Rectal smooth muscle tissue (tissue), 1 donor: ENCODE data around the gene MTA2.
"Not testable (repeated sequence)": the region's sequence is repeated elsewhere in the genome, so short reads cannot be mapped to it uniquely, and the experiment has no call there.

Experiments used
- H3K27ac ChIP-seq: one replicate; pipeline ENCODE4 v1.7.0; 2013; ENCODE audit warnings: low read depth, low read length, inconsistent platforms
- H3K27me3 ChIP-seq: one replicate; pipeline ENCODE4 v1.7.0; 2013; ENCODE audit warnings: low read length; ENCODE audit not compliant: control insufficient read depth, insufficient read depth
- H3K36me3 ChIP-seq: one replicate; pipeline ENCODE4 v1.7.0; 2013; ENCODE audit warnings: low read length; ENCODE audit not compliant: control insufficient read depth, insufficient read depth
- H3K4me1 ChIP-seq: one replicate; pipeline ENCODE4 v1.7.0; 2013; ENCODE audit warnings: low read length; ENCODE audit not compliant: control insufficient read depth, insufficient read depth
- H3K4me3 ChIP-seq: one replicate; pipeline ENCODE4 v1.7.0; 2013; ENCODE audit warnings: low read length
- H3K9ac ChIP-seq: one replicate; pipeline ENCODE4 v1.7.0; 2013; ENCODE audit warnings: low read length

MTA2 gene

GRCh38 chr11:62627713-62628112 is 26.0 kb upstream of the MTA2 start:
- Histone ChIP-seq H3K27ac (no peak overlapping the region), H3K9ac (no peak overlapping the region), H3K4me3 (no peak overlapping the region), H3K4me1 (no peaks in the 10 kb centered on the region), H3K27me3 (no peaks in the 10 kb centered on the region), H3K36me3 (peaks cover 61% of the 10 kb centered on the region)

GRCh38 chr11:62622476-62623089 is 20.9 kb upstream of the MTA2 start:
- H3K9ac ChIP-seq = no peak overlapping the region

GRCh38 chr11:62621567-62622470 is 20.2 kb upstream of the MTA2 start, which contains the start of gene B3GAT3:
Gene B3GAT3, minus strand, starts transcription at chr11:62621986. Its CDS starts 39 bp downstream, at chr11:62621947.
- Histone ChIP-seq H3K36me3 (peaks cover 19% of the 10 kb centered on the region), H3K4me3 (peak within 1 kb of the TSS; percentile 98), H3K27me3 (no peaks in the 10 kb centered on the region), H3K27ac (peak within 1 kb of the TSS; percentile 79), H3K9ac (peak within 1 kb of the TSS; percentile 66), H3K4me1 (peaks cover 9% of the 10 kb centered on the region)

More at GRCh38 chr11:62622476-62623089, 20.9 kb upstream of the MTA2 start:
- peaks cover 9% of the 10 kb centered on the region for H3K4me1 ChIP-seq
- H3K4me3 ChIP-seq = peak overlapping the region; percentile 52
- no peaks in the 10 kb centered on the region for H3K27me3 ChIP-seq
- H3K36me3 ChIP-seq = peaks cover 22% of the 10 kb centered on the region
- peak overlapping the region; percentile 79 for H3K27ac ChIP-seq

GRCh38 chr11:62621027-62621566 is 19.4 kb upstream of the MTA2 start:
- H3K9ac ChIP-seq = peak overlapping the region; percentile 66
- H3K27me3 ChIP-seq = no peaks in the 10 kb centered on the region

GRCh38 chr11:62616957-62617356 is 15.3 kb upstream of the MTA2 start:
- not testable (repeated sequence) for H3K4me3 ChIP-seq, H3K9ac ChIP-seq, H3K4me1 ChIP-seq, H3K27ac ChIP-seq, H3K36me3 ChIP-seq, H3K27me3 ChIP-seq

More at GRCh38 chr11:62621027-62621566, 19.4 kb upstream of the MTA2 start:
- Histone ChIP-seq H3K27ac (peak overlapping the region; percentile 79), H3K4me1 (peaks cover 9% of the 10 kb centered on the region), H3K36me3 (peaks cover 17% of the 10 kb centered on the region), H3K4me3 (peak overlapping the region; percentile 98)

- H3K27me3 ChIP-seq = no peaks in the 10 kb centered on the region
- H3K4me1 ChIP-seq = peaks cover 9% of the 10 kb centered on the region
- no peak overlapping the region for H3K27ac ChIP-seq
- H3K9ac ChIP-seq = no peak overlapping the region
- H3K4me3 ChIP-seq = no peak overlapping the region
- H3K36me3 ChIP-seq = peaks cover 6% of the 10 kb centered on the region
These were observed 13.9 kb upstream of the MTA2 start for GRCh38 chr11:62615521-62615920.

- H3K36me3 ChIP-seq = peaks cover 10% of the 10 kb centered on the region
- H3K9ac ChIP-seq = no peak overlapping the region
- peaks cover 10% of the 10 kb centered on the region for H3K4me1 ChIP-seq
- no peak overlapping the region for H3K27ac ChIP-seq
- H3K4me3 ChIP-seq = no peak overlapping the region
- H3K27me3 ChIP-seq = no peaks in the 10 kb centered on the region
These were observed 12.6 kb upstream of the MTA2 start for GRCh38 chr11:62614275-62614674.

GRCh38 chr11:62613291-62613778 is 11.7 kb upstream of the MTA2 start:
- peaks cover 10% of the 10 kb centered on the region for H3K36me3 ChIP-seq
- no peak overlapping the region for H3K9ac ChIP-seq

GRCh38 chr11:62612366-62613290 is 11.0 kb upstream of the MTA2 start, which contains the start of the genes EML3 and ROM1:
Gene EML3, minus strand, starts transcription at chr11:62612775. Its CDS starts 318 bp downstream, at chr11:62612457.
Gene ROM1, plus strand, starts transcription at chr11:62613257. Its CDS starts 25 bp downstream, at chr11:62613282.
- Histone ChIP-seq H3K9ac (peak within 1 kb of the TSS; percentile 88), H3K27ac (peak within 1 kb of the TSS; percentile 82), H3K4me3 (peak within 1 kb of the TSS; percentile 74), H3K4me1 (peaks cover 10% of the 10 kb centered on the region), H3K36me3 (peaks cover 10% of the 10 kb centered on the region), H3K27me3 (no peaks in the 10 kb centered on the region)

More at GRCh38 chr11:62613291-62613778, 11.7 kb upstream of the MTA2 start:
- no peaks in the 10 kb centered on the region for H3K27me3 ChIP-seq
- peak overlapping the region; percentile 82 for H3K27ac ChIP-seq
- H3K4me1 ChIP-seq = peaks cover 10% of the 10 kb centered on the region
- peak overlapping the region; percentile 48 for H3K4me3 ChIP-seq

GRCh38 chr11:62611705-62612365 is 10.2 kb upstream of the MTA2 start:
- H3K36me3 ChIP-seq = peaks cover 10% of the 10 kb centered on the region
- peak overlapping the region; percentile 88 for H3K9ac ChIP-seq
- H3K4me3 ChIP-seq = peak overlapping the region; percentile 74
- peaks cover 10% of the 10 kb centered on the region for H3K4me1 ChIP-seq
- H3K27me3 ChIP-seq = no peaks in the 10 kb centered on the region
- peak overlapping the region; percentile 82 for H3K27ac ChIP-seq
